Keratinocyte (primary cell): ENCODE results near the gene GAS5. TPM values are rescaled to one million over a fixed set of nuclear protein-coding genes. Genes with fewer than 3 reads are reported as not detected.
A peak's percentile ranks its signal among the peaks of the same experiment; 100 is the strongest.

Experiments
- DNase-seq: peaks from one replicate; pipeline ENCODE4 v3.0.0-alpha.2; 2011; ENCODE audit warnings: low read depth, missing footprints, low spot score
- FAIRE-seq: peaks from 2 replicates; lab custom pipeline; 2011; peaks lifted over from hg19 to GRCh38; lab: Jason Lieb, UNC
- H2AFZ ChIP-seq: 2 replicates; pipeline ENCODE4 v1.6.0; 2012; ENCODE audit warnings: low read length, control low read depth, inconsistent platforms; ENCODE audit not compliant: control insufficient read depth
- H3K27ac ChIP-seq: 2 replicates; pipeline ENCODE4 v1.5.1; 2011; ENCODE audit warnings: low read length; ENCODE audit not compliant: control insufficient read depth, insufficient read depth
- H3K27me3 ChIP-seq: 3 replicates; pipeline ENCODE4 v1.6.0; 2011; ENCODE audit warnings: low read length; ENCODE audit not compliant: control insufficient read depth, insufficient read depth; ENCODE audit errors: extremely low read depth
- H3K36me3 ChIP-seq, 2 experiments: 2 replicates in 1 of 2; 3 replicates in 1 of 2; pipeline ENCODE4 v1.5.1; 2011; ENCODE audit warnings: low read length in 2 of 2, mild to moderate bottlenecking in 1 of 2; ENCODE audit not compliant: control insufficient read depth in 2 of 2, insufficient read depth in 2 of 2; ENCODE audit errors: extremely low read depth in 1 of 2
- H3K4me1 ChIP-seq: 3 replicates; pipeline ENCODE4 v1.5.1; 2011; ENCODE audit warnings: low read length; ENCODE audit not compliant: control insufficient read depth, insufficient read depth; ENCODE audit errors: extremely low read depth
- H3K4me2 ChIP-seq: 3 replicates; pipeline ENCODE4 v1.6.0; 2011; ENCODE audit warnings: low read depth, low read length; ENCODE audit not compliant: control insufficient read depth, insufficient read depth; ENCODE audit errors: extremely low read depth
- H3K4me3 ChIP-seq, 3 experiments: fragments of 200-600 bp in 1 of 3; sonication (generic) in 1 of 3; 2 replicates in 2 of 3; 3 replicates in 1 of 3; pipeline ENCODE4 v1.5.1; 2011 to 2016; ENCODE audit warnings: low read length in 3 of 3, mild to moderate bottlenecking in 3 of 3, control low read depth in 2 of 3, inconsistent platforms in 1 of 3, low read depth in 1 of 3, mixed read lengths in 1 of 3, mixed run types in 1 of 3, moderate library complexity in 1 of 3; ENCODE audit not compliant: control insufficient read depth in 2 of 3, insufficient read depth in 2 of 3; ENCODE audit errors: extremely low read depth in 1 of 3
- H3K79me2 ChIP-seq: 2 replicates; pipeline ENCODE4 v1.6.0; 2012; ENCODE audit warnings: low read length; ENCODE audit not compliant: control insufficient read depth, insufficient read depth
- H3K9ac ChIP-seq: 3 replicates; pipeline ENCODE4 v1.6.0; 2011; ENCODE audit warnings: low read length; ENCODE audit not compliant: control insufficient read depth, insufficient read depth; ENCODE audit errors: extremely low read depth
- H3K9me1 ChIP-seq: 3 replicates; pipeline ENCODE4 v1.6.0; 2011; ENCODE audit warnings: low read length; ENCODE audit not compliant: control insufficient read depth, insufficient read depth; ENCODE audit errors: extremely low read depth
- H3K9me3 ChIP-seq: 2 replicates; pipeline ENCODE4 v1.5.1; 2012; ENCODE audit warnings: low read depth, low read length; ENCODE audit not compliant: control insufficient read depth
- H4K20me1 ChIP-seq: 3 replicates; pipeline ENCODE4 v1.6.0; 2011; ENCODE audit warnings: low read length; ENCODE audit not compliant: control insufficient read depth, insufficient read depth; ENCODE audit errors: extremely low read depth
- EZH2 ChIP-seq: IDR thresholded peaks from one replicate; pipeline ENCODE4 v1.6.1; 2012; ENCODE audit warnings: inconsistent platforms, mild to moderate bottlenecking, low read length, moderate library complexity
- dilution Hi-C: fragments of 300-500 bp; cut with MboI; formaldehyde crosslinking; loops from one replicate; pipeline ENCODE4 v1.7.0; 2020; ENCODE audit warnings: low sequenced_read_pairs; ENCODE audit not compliant: extremely low pct_ligation_motif_present
- polyA plus RNA-seq, 5 experiments: library from polyadenylated mRNA; depleted of rRNA in 3 of 5; stranded (reverse) in 3 of 5; stranded (forward) in 1 of 5; unstranded in 1 of 5; fragments of >200 nt; gene quantifications; 1 replicate in 1 of 5; 2 replicates in 3 of 5; 3 replicates in 1 of 5; pipeline versions ENCODE4 v1.2.1 to v1.2.3, GENCODE V29; 2011 to 2012; ENCODE audit warnings: missing spikeins in 2 of 5, low read depth in 1 of 5, low replicate concordance in 1 of 5
- TF ChIP-seq, protein P1 (sequence below), 3 experiments: IDR thresholded peaks in 1 of 3; conservative IDR thresholded peaks in 1 of 3; optimal IDR thresholded peaks in 1 of 3; 2 replicates in 2 of 3; 3 replicates in 1 of 3; pipeline versions ENCODE3 to v1.5.1; 2011; ENCODE audit warnings: low read length in 3 of 3, mild to moderate bottlenecking in 3 of 3, moderate library complexity in 2 of 3, control low read depth in 1 of 3, inconsistent platforms in 1 of 3; ENCODE audit not compliant: insufficient read depth in 2 of 3; ENCODE audit errors: extremely low read depth in 1 of 3

GAS5 gene
- polyA plus RNA-seq, 1 donor (not counting 4 experiments of a cell fraction or from before 2014, with no cell fraction given), result 1,196 TPM

DNA sequence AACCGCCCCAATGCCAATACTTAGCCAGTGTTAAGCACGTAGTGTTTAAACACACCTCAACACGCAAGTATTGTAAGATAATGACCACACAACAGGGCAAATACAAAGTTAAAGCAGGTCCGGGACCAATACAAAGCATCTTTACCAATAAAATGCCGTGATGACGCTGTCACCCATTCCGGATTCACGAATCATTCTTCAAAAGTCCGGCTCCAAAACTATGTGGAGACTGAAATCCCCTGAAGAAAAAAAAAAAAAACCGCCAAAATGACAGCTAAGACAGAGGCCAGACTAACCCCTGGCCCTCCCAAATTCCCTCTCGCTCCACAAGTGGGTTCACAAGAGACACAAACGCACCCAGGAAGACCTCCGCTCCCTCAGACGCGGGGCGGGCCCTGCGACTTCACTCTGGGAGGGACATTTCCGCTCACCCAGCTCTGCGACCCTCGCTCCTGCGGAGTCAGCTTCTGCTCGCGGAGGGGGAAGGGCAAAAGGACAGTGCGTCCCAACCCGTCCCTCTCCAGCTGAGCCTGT lies 43.9 kb downstream of the GAS5 start:
- Histone ChIP-seq H3K9me1 (peaks cover 3% of the 10 kb centered on the region), H3K79me2 (peaks cover 50% of the 10 kb centered on the region), H3K4me1 (peaks cover 10% of the 10 kb centered on the region), H3K4me2 (peak overlapping the region; percentile 97), H3K27ac (peak overlapping the region; percentile 97), H3K9ac (peak overlapping the region; percentile 97), H4K20me1 (no peaks in the 10 kb centered on the region), H2AFZ (peak overlapping the region; percentile 92), H3K4me3 (peak overlapping the region; percentile 75 to 93 (median 79)), H3K27me3 (no peaks in the 10 kb centered on the region), H3K9me3 (no peaks in the 10 kb centered on the region), H3K36me3 (peaks cover 0 to 8% of the 10 kb centered on the region in 2 experiments)
- FAIRE-seq (no peak), DNase-seq (no peak)
- dilution Hi-C loops, result no loop called here
- TF ChIP-seq, protein P1, sequence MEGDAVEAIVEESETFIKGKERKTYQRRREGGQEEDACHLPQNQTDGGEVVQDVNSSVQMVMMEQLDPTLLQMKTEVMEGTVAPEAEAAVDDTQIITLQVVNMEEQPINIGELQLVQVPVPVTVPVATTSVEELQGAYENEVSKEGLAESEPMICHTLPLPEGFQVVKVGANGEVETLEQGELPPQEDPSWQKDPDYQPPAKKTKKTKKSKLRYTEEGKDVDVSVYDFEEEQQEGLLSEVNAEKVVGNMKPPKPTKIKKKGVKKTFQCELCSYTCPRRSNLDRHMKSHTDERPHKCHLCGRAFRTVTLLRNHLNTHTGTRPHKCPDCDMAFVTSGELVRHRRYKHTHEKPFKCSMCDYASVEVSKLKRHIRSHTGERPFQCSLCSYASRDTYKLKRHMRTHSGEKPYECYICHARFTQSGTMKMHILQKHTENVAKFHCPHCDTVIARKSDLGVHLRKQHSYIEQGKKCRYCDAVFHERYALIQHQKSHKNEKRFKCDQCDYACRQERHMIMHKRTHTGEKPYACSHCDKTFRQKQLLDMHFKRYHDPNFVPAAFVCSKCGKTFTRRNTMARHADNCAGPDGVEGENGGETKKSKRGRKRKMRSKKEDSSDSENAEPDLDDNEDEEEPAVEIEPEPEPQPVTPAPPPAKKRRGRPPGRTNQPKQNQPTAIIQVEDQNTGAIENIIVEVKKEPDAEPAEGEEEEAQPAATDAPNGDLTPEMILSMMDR (optimal IDR thresholded peaks at IDR 0.05 in 1 of 3, IDR thresholded peaks at IDR 0.05 in 1 of 3, conservative IDR thresholded peaks at IDR 0.05 in 1 of 3; ENCODE audit: extremely low read depth in 1 of 3, insufficient read depth in 2 of 3, low read length in 3 of 3), result no peak
- TF ChIP-seq EZH2, result no peak

DNA sequence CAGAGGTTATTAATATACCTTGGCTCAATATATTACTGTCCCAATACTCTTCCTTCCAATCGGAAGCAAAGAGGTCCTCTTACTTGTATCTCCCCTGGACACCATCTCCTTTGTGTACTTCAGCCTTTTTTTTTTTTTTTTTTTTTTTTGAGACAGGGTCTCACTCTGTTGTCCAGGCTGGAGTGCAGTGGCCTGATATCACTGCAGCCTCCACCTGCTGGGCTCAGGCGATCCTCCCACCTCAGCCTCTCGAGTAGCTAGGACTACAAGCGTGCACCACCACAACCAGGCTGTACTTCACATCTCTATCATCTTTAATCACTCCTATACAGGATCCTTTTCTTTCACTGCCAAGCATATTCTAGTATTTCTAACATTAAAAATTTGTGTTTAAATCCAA lies 46.1 kb downstream of the GAS5 start:
- Histone ChIP-seq H3K9me1 (peaks cover 3% of the 10 kb centered on the region), H3K4me1 (peaks cover 7% of the 10 kb centered on the region), H3K4me2 (no peak overlapping the region), H3K79me2 (peaks cover 64% of the 10 kb centered on the region), H2AFZ (no peak overlapping the region), H3K9ac (no peak overlapping the region), H3K36me3 (peaks cover 2 to 11% of the 10 kb centered on the region in 2 experiments), H3K27ac (no peak overlapping the region), H3K4me3 (no peak overlapping the region), H4K20me1 (no peaks in the 10 kb centered on the region), H3K27me3 (no peaks in the 10 kb centered on the region), H3K9me3 (no peaks in the 10 kb centered on the region)
- FAIRE-seq, result no peak
- TF ChIP-seq, protein P1 (optimal IDR thresholded peaks at IDR 0.05 in 1 of 3, IDR thresholded peaks at IDR 0.05 in 1 of 3, conservative IDR thresholded peaks at IDR 0.05 in 1 of 3; ENCODE audit: extremely low read depth in 1 of 3, insufficient read depth in 2 of 3, low read length in 3 of 3), result no peak
- TF ChIP-seq EZH2, result no peak
- no peak for DNase-seq
- dilution Hi-C loops, result no loop called here
